GM12873 (cell line): Measurements from ENCODE around the gene TEPSIN.

Experiments used
- CTCF ChIP-seq: IDR thresholded peaks from 2 replicates; pipeline ENCODE4 v1.5.1; 2012; ENCODE audit warnings: low read depth, mild to moderate bottlenecking, moderate library complexity, low read length, control low read depth; ENCODE audit not compliant: insufficient read depth; ENCODE audit errors: missing control alignments

Gene TEPSIN

DNA sequence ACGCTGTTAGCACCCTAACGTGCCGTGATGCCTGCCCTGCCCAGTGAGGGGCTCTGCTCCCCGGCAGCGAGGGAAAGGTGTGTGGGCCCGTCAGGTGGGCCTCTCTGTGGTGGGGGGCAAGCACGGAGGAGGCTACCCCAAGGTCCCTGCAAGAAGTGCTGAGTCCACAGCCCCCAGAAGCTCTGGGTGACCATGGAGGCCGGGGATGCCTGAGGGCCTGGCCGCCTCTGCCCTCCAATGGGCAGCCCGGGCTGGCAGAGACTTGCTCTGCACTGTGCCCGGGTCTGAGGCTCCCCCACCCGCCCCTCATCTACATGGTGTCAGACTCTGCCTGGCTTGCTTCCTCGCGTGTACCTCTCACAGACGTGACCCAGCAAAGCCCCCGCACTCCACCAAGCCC is 44.0 kb upstream of the TEPSIN start:
- no peak for TF ChIP-seq CTCF

DNA sequence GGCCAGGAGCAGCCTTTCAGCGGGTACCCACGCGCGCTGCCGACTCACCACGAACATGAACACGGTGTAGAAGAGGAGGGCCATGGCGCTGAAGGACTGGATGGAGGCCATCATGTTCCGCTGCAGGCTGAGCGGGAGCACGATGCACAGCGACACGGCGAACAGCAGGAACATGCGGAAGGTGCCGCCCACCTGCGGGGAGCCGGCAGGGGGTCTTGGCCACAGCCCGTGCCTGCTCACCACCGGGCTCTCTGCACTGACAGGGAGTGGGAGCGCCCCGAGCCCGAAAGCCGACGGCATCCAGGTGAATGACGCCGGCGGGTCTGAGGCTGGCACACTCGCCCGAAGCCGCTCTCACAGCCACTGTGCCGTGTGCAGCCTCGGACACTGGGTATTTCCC is 43.3 kb upstream of the TEPSIN start:
- TF ChIP-seq CTCF = no peak

- TF ChIP-seq CTCF = no peak
Observed at GRCh38 chr17:81280571-81280970, 41.7 kb upstream of the TEPSIN start.

GRCh38 chr17:81279278-81280275 is 40.7 kb upstream of the TEPSIN start:
- TF ChIP-seq CTCF = no peak

GRCh38 chr17:81278831-81279230 is 40.0 kb upstream of the TEPSIN start:
- no peak for TF ChIP-seq CTCF

DNA sequence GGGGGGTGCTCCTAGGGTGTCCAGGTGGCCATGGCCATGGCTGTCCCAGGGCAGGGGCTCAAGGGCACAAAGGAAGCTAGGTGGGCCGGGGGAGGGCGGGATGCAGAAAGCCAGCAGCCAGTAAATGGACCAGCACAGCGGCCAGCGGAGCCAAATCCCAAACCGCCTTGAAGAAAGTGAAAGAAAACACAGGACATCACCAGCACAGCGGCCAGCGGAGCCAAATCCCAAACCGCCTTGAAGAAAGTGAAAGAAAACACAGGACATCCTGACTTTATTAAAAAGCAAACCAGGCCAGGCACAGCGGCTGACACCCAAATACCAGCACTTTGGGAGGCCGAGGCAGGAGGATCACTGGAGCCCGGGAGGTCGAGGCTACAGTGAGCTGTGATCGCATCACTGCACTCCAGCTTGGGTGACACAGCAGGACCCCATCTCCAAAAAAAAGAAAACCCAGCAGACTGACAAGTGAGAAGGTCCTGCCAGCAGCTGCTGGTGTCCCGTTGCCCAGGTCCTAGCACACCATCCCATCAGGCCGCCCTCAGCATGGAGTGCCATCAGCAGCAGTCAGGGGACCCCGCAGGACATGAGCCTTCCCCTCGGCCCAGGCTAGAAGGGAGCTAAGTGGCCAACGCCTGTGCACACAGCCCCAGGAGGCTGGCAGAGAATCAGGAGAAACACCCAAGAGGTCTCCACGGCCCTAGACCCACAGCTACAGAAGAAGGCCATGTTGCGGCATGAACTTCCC is 39.3 kb upstream of the TEPSIN start:
- TF ChIP-seq CTCF = no peak

- no peak for TF ChIP-seq CTCF
Observed at GRCh38 chr17:81277421-81277820, 38.6 kb upstream of the TEPSIN start.
